Ishikawa (cell line): ENCODE measurements around the gene AICDA.

Experiments
- CEBPB ChIP-seq: IDR thresholded peaks from 2 replicates; pipeline ENCODE4 v1.6.1; 2012
- CREB1 ChIP-seq: IDR thresholded peaks from 2 replicates; pipeline ENCODE4 v1.6.1; 2012; ENCODE audit warnings: low read depth
- EGR1 ChIP-seq: IDR thresholded peaks from 2 replicates; pipeline ENCODE4 v1.6.1; 2012
- EP300 ChIP-seq: IDR thresholded peaks from 2 replicates; pipeline ENCODE4 v1.6.1; 2012; ENCODE audit warnings: borderline replicate concordance
- FOXM1 ChIP-seq: IDR thresholded peaks from 2 replicates; pipeline ENCODE4 v1.6.1; 2012; ENCODE audit warnings: low read depth, borderline replicate concordance
- MAX ChIP-seq: IDR thresholded peaks from 2 replicates; pipeline ENCODE4 v1.6.1; 2012
- NFIC ChIP-seq: IDR thresholded peaks from 2 replicates; pipeline ENCODE4 v1.6.1; 2012
- RAD21 ChIP-seq: IDR thresholded peaks from 2 replicates; pipeline ENCODE4 v1.6.1; 2012; ENCODE audit warnings: low read depth
- REST ChIP-seq: IDR thresholded peaks from 2 replicates; pipeline ENCODE4 v1.6.1; 2012; ENCODE audit warnings: low read depth, mild to moderate bottlenecking
- TAF1 ChIP-seq: IDR thresholded peaks from 2 replicates; pipeline ENCODE4 v1.6.1; 2012; ENCODE audit warnings: low read depth, mild to moderate bottlenecking
- TCF12 ChIP-seq: IDR thresholded peaks from 2 replicates; pipeline ENCODE4 v1.6.1; 2012; ENCODE audit warnings: low read depth
- TEAD4 ChIP-seq: IDR thresholded peaks from 2 replicates; pipeline ENCODE4 v1.6.1; 2012
- YY1 ChIP-seq: IDR thresholded peaks from 2 replicates; pipeline ENCODE4 v1.6.1; 2012; ENCODE audit warnings: low read depth
- ZBTB7A ChIP-seq: IDR thresholded peaks from 2 replicates; pipeline ENCODE4 v1.6.1; 2012; ENCODE audit warnings: low read depth
- TF ChIP-seq, protein P1 (sequence below): IDR thresholded peaks from 2 replicates; pipeline ENCODE4 v1.6.1; 2012

AICDA gene

DNA sequence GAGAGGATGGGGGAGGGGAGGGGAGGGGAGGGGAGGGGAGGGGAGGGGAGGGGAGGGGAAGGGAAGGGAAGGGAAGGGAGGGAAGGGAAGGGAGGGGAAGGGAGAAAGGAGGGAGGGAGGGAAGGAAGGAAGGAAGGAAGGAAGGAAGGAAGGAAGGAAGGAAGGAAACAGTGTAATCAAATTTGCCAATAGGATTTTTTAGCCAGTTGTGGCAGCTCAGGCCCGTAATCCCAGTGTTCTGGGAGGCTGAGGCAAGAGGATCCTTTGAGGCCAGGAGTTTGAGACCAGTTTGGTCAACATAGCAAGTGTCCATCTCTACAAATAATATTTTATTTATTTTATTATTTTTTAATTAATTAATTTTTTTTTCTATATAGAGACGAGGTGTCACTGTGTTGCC, 19.4 kb downstream of the AICDA start:
- TF ChIP-seq FOXM1 = no peak
- TF ChIP-seq ZBTB7A = no peak
- TF ChIP-seq REST = no peak
- TF ChIP-seq TAF1 = no peak
- no peak for TF ChIP-seq RAD21
- TF ChIP-seq TCF12 = no peak
- TF ChIP-seq, protein P1, sequence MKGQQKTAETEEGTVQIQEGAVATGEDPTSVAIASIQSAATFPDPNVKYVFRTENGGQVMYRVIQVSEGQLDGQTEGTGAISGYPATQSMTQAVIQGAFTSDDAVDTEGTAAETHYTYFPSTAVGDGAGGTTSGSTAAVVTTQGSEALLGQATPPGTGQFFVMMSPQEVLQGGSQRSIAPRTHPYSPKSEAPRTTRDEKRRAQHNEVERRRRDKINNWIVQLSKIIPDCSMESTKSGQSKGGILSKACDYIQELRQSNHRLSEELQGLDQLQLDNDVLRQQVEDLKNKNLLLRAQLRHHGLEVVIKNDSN = no peak
- TF ChIP-seq EP300 = no peak
- TF ChIP-seq MAX = no peak
- TF ChIP-seq EGR1 = no peak

GRCh38 chr12:8590842-8591545, 21.7 kb downstream of the AICDA start:
- TF ChIP-seq YY1 (no peak), CREB1 (no peak), TEAD4 (no peak), MAX (no peak)

DNA sequence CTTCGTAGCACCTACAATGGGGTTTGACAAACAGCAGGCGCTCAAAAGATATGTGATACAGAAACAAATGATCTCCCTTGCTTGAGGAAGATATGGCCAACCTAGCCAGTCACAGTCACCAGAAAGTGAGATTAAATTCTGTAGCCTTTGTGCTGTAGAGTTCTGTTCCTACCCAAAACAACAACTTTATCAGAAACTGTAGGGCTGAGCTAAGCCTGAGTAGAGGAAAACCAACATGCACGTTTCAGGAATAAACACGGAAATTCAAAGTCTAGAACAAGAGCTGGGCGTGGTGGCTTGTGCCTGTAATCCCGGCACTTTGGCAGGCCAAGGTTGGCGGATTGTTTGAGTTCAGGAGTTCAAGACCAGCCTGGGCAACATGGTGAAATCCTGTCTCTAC, 23.0 kb downstream of the AICDA start:
- TF ChIP-seq YY1 = no peak
- TF ChIP-seq, protein P1 = no peak
- TF ChIP-seq EP300 = no peak
- no peak for TF ChIP-seq NFIC
- TF ChIP-seq CEBPB = no peak
- TF ChIP-seq TEAD4 = no peak
- no peak for TF ChIP-seq TCF12
- no peak for TF ChIP-seq TAF1

GRCh38 chr12:8584004-8584403, 28.7 kb downstream of the AICDA start:
- no peak for TF ChIP-seq REST

DNA sequence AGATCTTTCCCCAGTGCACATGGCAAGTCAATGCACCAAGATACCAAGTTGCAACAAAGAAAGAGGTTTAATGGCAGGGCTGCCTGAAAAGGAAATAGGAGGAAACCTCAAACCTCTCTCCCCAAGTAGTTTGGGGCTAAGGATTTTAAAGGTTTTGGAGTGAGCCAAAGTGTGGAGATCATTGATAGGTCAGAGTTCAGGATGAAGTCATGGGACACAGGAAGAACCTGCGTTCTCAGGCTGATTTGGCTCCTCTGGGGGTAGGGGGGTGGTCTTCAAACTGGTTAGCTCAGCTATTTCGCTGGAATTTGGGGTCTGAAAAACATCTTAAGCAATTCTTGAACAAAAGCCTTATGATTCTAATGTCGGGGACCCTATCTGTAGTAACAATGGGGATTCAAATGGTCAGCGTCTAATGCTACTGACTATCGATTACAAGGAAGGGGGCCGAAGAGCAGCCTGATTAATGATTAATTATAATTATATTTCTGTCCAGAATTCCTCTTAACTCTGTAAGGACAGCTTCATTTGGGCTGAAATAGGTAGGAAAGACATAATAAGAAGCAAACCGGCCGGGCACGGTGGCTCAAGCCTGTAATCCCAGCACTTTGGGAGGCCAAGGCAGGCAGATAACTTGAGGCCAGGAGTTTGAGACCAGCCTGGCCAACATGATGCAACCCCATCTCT, 31.4 kb downstream of the AICDA start:
- TF ChIP-seq TEAD4 (no peak), ZBTB7A (no peak), EGR1 (no peak), NFIC (no peak), TCF12 (no peak), FOXM1 (no peak), TAF1 (no peak), CEBPB (no peak), YY1 (no peak), REST (no peak), CREB1 (no peak), RAD21 (no peak), EP300 (no peak), MAX (no peak)
- TF ChIP-seq, protein P1 = no peak
